ENCODE data around the gene SNTB2. TPM values are rescaled to one million over a fixed set of nuclear protein-coding genes. Genes with fewer than 3 reads are reported as not detected.

The SNTB2 gene
- total and polyA plus RNA-seq, 2 of the 13 experiments (the other 11 are each of a cell fraction or from before 2014, with no cell fraction given): 11.5 to 19.2 TPM

GRCh38 chr16:69330286-69331109 is 143.5 kb downstream of the SNTB2 start, which contains the start of gene PDF (continued):
- no peak for TF ChIP-seq ZNF354B (CRISPR knock-in tag; IDR thresholded peaks at IDR 0.05)
- peak; percentile 42 for TF ChIP-seq IKZF4 (CRISPR knock-in tag; IDR thresholded peaks at IDR 0.05; ENCODE audit: borderline replicate concordance, low read depth, not compliant biosample characterization)
- TF ChIP-seq NFKB2 (CRISPR knock-in tag; IDR thresholded peaks at IDR 0.05; ENCODE audit: borderline replicate concordance): peak; percentile 73; the same call in 1 of the 2 replicates
- TF ChIP-seq, protein P1, sequence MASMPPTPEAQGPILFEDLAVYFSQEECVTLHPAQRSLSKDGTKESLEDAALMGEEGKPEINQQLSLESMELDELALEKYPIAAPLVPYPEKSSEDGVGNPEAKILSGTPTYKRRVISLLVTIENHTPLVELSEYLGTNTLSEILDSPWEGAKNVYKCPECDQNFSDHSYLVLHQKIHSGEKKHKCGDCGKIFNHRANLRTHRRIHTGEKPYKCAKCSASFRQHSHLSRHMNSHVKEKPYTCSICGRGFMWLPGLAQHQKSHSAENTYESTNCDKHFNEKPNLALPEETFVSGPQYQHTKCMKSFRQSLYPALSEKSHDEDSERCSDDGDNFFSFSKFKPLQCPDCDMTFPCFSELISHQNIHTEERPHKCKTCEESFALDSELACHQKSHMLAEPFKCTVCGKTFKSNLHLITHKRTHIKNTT (CRISPR knock-in tag; IDR thresholded peaks at IDR 0.05): no peak
- no peak for TF ChIP-seq ZNF383 (CRISPR knock-in tag; IDR thresholded peaks at IDR 0.05; ENCODE audit: borderline replicate concordance)
- TF ChIP-seq, protein P2, sequence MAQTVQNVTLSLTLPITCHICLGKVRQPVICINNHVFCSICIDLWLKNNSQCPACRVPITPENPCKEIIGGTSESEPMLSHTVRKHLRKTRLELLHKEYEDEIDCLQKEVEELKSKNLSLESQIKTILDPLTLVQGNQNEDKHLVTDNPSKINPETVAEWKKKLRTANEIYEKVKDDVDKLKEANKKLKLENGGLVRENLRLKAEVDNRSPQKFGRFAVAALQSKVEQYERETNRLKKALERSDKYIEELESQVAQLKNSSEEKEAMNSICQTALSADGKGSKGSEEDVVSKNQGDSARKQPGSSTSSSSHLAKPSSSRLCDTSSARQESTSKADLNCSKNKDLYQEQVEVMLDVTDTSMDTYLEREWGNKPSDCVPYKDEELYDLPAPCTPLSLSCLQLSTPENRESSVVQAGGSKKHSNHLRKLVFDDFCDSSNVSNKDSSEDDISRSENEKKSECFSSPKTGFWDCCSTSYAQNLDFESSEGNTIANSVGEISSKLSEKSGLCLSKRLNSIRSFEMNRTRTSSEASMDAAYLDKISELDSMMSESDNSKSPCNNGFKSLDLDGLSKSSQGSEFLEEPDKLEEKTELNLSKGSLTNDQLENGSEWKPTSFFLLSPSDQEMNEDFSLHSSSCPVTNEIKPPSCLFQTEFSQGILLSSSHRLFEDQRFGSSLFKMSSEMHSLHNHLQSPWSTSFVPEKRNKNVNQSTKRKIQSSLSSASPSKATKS (CRISPR knock-in tag; IDR thresholded peaks at IDR 0.05): no peak
- peak; percentile 90 for TF ChIP-seq ZBTB2 (CRISPR knock-in tag; IDR thresholded peaks at IDR 0.05; ENCODE audit: low read depth)
- TF ChIP-seq, protein P3, sequence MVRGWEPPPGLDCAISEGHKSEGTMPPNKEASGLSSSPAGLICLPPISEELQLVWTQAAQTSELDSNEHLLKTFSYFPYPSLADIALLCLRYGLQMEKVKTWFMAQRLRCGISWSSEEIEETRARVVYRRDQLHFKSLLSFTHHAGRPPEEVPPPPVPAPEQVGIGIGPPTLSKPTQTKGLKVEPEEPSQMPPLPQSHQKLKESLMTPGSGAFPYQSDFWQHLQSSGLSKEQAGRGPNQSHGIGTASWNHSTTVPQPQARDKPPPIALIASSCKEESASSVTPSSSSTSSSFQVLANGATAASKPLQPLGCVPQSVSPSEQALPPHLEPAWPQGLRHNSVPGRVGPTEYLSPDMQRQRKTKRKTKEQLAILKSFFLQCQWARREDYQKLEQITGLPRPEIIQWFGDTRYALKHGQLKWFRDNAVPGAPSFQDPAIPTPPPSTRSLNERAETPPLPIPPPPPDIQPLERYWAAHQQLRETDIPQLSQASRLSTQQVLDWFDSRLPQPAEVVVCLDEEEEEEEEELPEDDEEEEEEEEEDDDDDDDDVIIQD (CRISPR knock-in tag; IDR thresholded peaks at IDR 0.05; ENCODE audit: low read depth): peak; percentile 65; the same call in 1 of the 2 replicates
- TF ChIP-seq ASH2L (IDR thresholded peaks at IDR 0.05; ENCODE audit: insufficient read length, low read depth, low read length): peak; percentile 92
- peak; percentile 48; the same call in 1 of the 2 replicates for TF ChIP-seq HNF4A (CRISPR knock-in tag; IDR thresholded peaks at IDR 0.05)
- TF ChIP-seq ZNF468 (CRISPR knock-in tag; IDR thresholded peaks at IDR 0.05): no peak
- no peak for TF ChIP-seq RCOR2 (CRISPR knock-in tag; IDR thresholded peaks at IDR 0.05)
- no peak for TF ChIP-seq TIGD3 (CRISPR knock-in tag; IDR thresholded peaks at IDR 0.05; ENCODE audit: borderline replicate concordance)
- peak; percentile 98; the same call in 1 of the 2 replicates for TF ChIP-seq ZNF839 (CRISPR knock-in tag; IDR thresholded peaks at IDR 0.05; ENCODE audit: borderline replicate concordance)
- TF ChIP-seq IRX3 (CRISPR knock-in tag; IDR thresholded peaks at IDR 0.05; ENCODE audit: borderline replicate concordance, low read depth): no peak; the same call in 1 of the 2 replicates
- peak; percentile 87 for TF ChIP-seq GABPA (IDR thresholded peaks at IDR 0.05; ENCODE audit: low read depth, low read length)
- peak; percentile 88 for TF ChIP-seq GABPA (CRISPR knock-in tag; IDR thresholded peaks at IDR 0.05; ENCODE audit: low read depth)
- peak; percentile 82 for TF ChIP-seq ZNF451 (CRISPR knock-in tag; IDR thresholded peaks at IDR 0.05)
- TF ChIP-seq ZNF83 (CRISPR knock-in tag; IDR thresholded peaks at IDR 0.05; ENCODE audit: borderline replicate concordance): peak; percentile 98
- TF ChIP-seq POLR2A (IDR thresholded peaks at IDR 0.05; ENCODE audit: insufficient read depth in 1 of 2, low read depth in 2 of 2, low read length in 2 of 2): peak; percentile 79 to 96
- peak; percentile 60; the same call in 1 of the 2 replicates for TF ChIP-seq ZNF607 (CRISPR knock-in tag; IDR thresholded peaks at IDR 0.05; ENCODE audit: borderline replicate concordance)
